T-helper 1 cell treated with Interleukin-12 subunit alpha and Interleukin-12 subunit beta and Interleukin-4 antibody, amounts not matched to agents 30 μg/mL and 1 μg/mL, for 36 hours (primary cell): Measurements from ENCODE around the gene OR2M4.
"Not testable (repeated sequence)": the region's sequence is repeated elsewhere in the genome, so short reads cannot be mapped to it uniquely, and the experiment has no call there.

Experiments
- H3K27ac Mint-ChIP-seq: one replicate; pipeline ENCODE4 v1.8.0; 2021; ENCODE audit warnings: mild to moderate bottlenecking, mixed read lengths
- H3K27me3 Mint-ChIP-seq: one replicate; pipeline ENCODE4 v1.8.0; 2021; ENCODE audit warnings: low read depth, mixed read lengths
- H3K36me3 Mint-ChIP-seq: one replicate; pipeline ENCODE4 v1.8.0; 2021; ENCODE audit warnings: low read depth, mixed read lengths
- H3K4me1 Mint-ChIP-seq: one replicate; pipeline ENCODE4 v1.8.0; 2021; ENCODE audit warnings: low read depth, mixed read lengths
- H3K4me3 Mint-ChIP-seq: one replicate; pipeline ENCODE4 v1.8.0; 2021; ENCODE audit warnings: mild to moderate bottlenecking, moderate library complexity, mixed read lengths
- H3K9me3 Mint-ChIP-seq: one replicate; pipeline ENCODE4 v1.8.0; 2021; ENCODE audit warnings: mixed read lengths

Gene OR2M4

GRCh38 chr1:248231117-248231516 is at the start of gene OR2M4:
TSS of gene OR2M4 (plus strand) at chr1:248231417. CDS start at chr1:248238929, 7,512 bp downstream.
- Mint-ChIP-seq H3K4me1 (no peaks in the 10 kb centered on the region), H3K27me3 (no peaks in the 10 kb centered on the region), H3K27ac (no peak within 1 kb of the TSS), H3K4me3 (no peak within 1 kb of the TSS), H3K9me3 (no peaks in the 10 kb centered on the region), H3K36me3 (no peaks in the 10 kb centered on the region)

GRCh38 chr1:248183996-248184395 is 47.2 kb upstream of the OR2M4 start:
- Mint-ChIP-seq H3K27me3 (no peaks in the 10 kb centered on the region), H3K27ac (no peak overlapping the region), H3K4me3 (no peak overlapping the region), H3K9me3 (peaks cover 3% of the 10 kb centered on the region), H3K4me1 (no peaks in the 10 kb centered on the region), H3K36me3 (no peaks in the 10 kb centered on the region)

- Mint-ChIP-seq H3K27me3 (no peaks in the 10 kb centered on the region), H3K27ac (no peak overlapping the region), H3K9me3 (peaks cover 8% of the 10 kb centered on the region), H3K4me3 (no peak overlapping the region), H3K4me1 (no peaks in the 10 kb centered on the region), H3K36me3 (no peaks in the 10 kb centered on the region)
These were observed 43.9 kb upstream of the OR2M4 start for GRCh38 chr1:248187363-248187762.

GRCh38 chr1:248189026-248189425 is 42.2 kb upstream of the OR2M4 start:
- Mint-ChIP-seq H3K4me3 (no peak overlapping the region), H3K9me3 (peaks cover 11% of the 10 kb centered on the region), H3K27me3 (no peaks in the 10 kb centered on the region), H3K4me1 (no peaks in the 10 kb centered on the region), H3K27ac (no peak overlapping the region), H3K36me3 (no peaks in the 10 kb centered on the region)

GRCh38 chr1:248194117-248194516 is 37.1 kb upstream of the OR2M4 start:
- Mint-ChIP-seq H3K9me3 (peaks cover 11% of the 10 kb centered on the region), H3K27me3 (no peaks in the 10 kb centered on the region), H3K27ac (no peak overlapping the region), H3K4me3 (no peak overlapping the region), H3K4me1 (no peaks in the 10 kb centered on the region), H3K36me3 (no peaks in the 10 kb centered on the region)

- Mint-ChIP-seq H3K4me1 (no peaks in the 10 kb centered on the region), H3K36me3 (no peaks in the 10 kb centered on the region), H3K27me3 (no peaks in the 10 kb centered on the region)
These were observed 34.3 kb upstream of the OR2M4 start, which contains the start of gene OR2M3 for GRCh38 chr1:248196965-248197364. TSS of gene OR2M3 (plus strand) at chr1:248197265. CDS start at chr1:248203068, 5,803 bp downstream.

GRCh38 chr1:248215880-248216279 is 15.3 kb upstream of the OR2M4 start:
- H3K36me3 Mint-ChIP-seq = no peaks in the 10 kb centered on the region

More at GRCh38 chr1:248196965-248197364, 34.3 kb upstream of the OR2M4 start, which contains the start of gene OR2M3:
- Mint-ChIP-seq H3K4me3 (no peak within 1 kb of the TSS), H3K27ac (no peak within 1 kb of the TSS), H3K9me3 (peaks cover 6% of the 10 kb centered on the region)

GRCh38 chr1:248225537-248225936 is 5.7 kb upstream of the OR2M4 start:
- no peak overlapping the region for H3K27ac Mint-ChIP-seq
- no peak overlapping the region for H3K4me3 Mint-ChIP-seq
- H3K4me1 Mint-ChIP-seq = no peaks in the 10 kb centered on the region
- no peaks in the 10 kb centered on the region for H3K27me3 Mint-ChIP-seq
- H3K9me3 Mint-ChIP-seq = no peaks in the 10 kb centered on the region
- H3K36me3 Mint-ChIP-seq = no peaks in the 10 kb centered on the region

More at GRCh38 chr1:248215880-248216279, 15.3 kb upstream of the OR2M4 start:
- Mint-ChIP-seq H3K27ac (no peak overlapping the region), H3K27me3 (no peaks in the 10 kb centered on the region), H3K4me1 (no peaks in the 10 kb centered on the region), H3K4me3 (no peak overlapping the region), H3K9me3 (no peaks in the 10 kb centered on the region)

- no peaks in the 10 kb centered on the region for H3K4me1 Mint-ChIP-seq
- H3K27me3 Mint-ChIP-seq = no peaks in the 10 kb centered on the region
- no peak overlapping the region for H3K27ac Mint-ChIP-seq
- no peak overlapping the region for H3K4me3 Mint-ChIP-seq
- no peaks in the 10 kb centered on the region for H3K36me3 Mint-ChIP-seq
- H3K9me3 Mint-ChIP-seq = no peaks in the 10 kb centered on the region
These were observed 1.8 kb upstream of the OR2M4 start for GRCh38 chr1:248229360-248229908.

- Mint-ChIP-seq H3K4me3 (no peak overlapping the region), H3K27me3 (peaks cover 7% of the 10 kb centered on the region), H3K9me3 (no peaks in the 10 kb centered on the region), H3K27ac (no peak overlapping the region), H3K4me1 (peaks cover 5% of the 10 kb centered on the region), H3K36me3 (no peaks in the 10 kb centered on the region)
These were observed 8.3 kb downstream of the OR2M4 start for GRCh38 chr1:248239478-248239877.

GRCh38 chr1:248243204-248243603 is 12.0 kb downstream of the OR2M4 start:
- Mint-ChIP-seq H3K4me1 (peaks cover 5% of the 10 kb centered on the region), H3K27ac (no peak overlapping the region), H3K4me3 (no peak overlapping the region), H3K9me3 (no peaks in the 10 kb centered on the region), H3K27me3 (peaks cover 7% of the 10 kb centered on the region), H3K36me3 (no peaks in the 10 kb centered on the region)

GRCh38 chr1:248259309-248259708 is 28.1 kb downstream of the OR2M4 start:
- peaks cover 11% of the 10 kb centered on the region for H3K9me3 Mint-ChIP-seq
- H3K27me3 Mint-ChIP-seq, H3K36me3 Mint-ChIP-seq, H3K27ac Mint-ChIP-seq, H3K4me1 Mint-ChIP-seq, H3K4me3 Mint-ChIP-seq: not testable (repeated sequence)

GRCh38 chr1:248268178-248268577 is 37.0 kb downstream of the OR2M4 start:
- Mint-ChIP-seq H3K4me3 (no peak overlapping the region), H3K36me3 (no peaks in the 10 kb centered on the region), H3K4me1 (no peaks in the 10 kb centered on the region), H3K9me3 (no peaks in the 10 kb centered on the region), H3K27ac (no peak overlapping the region), H3K27me3 (no peaks in the 10 kb centered on the region)

GRCh38 chr1:248273225-248273624 is 42.0 kb downstream of the OR2M4 start:
- not testable (repeated sequence) for H3K4me3 Mint-ChIP-seq, H3K27me3 Mint-ChIP-seq, H3K9me3 Mint-ChIP-seq, H3K36me3 Mint-ChIP-seq, H3K27ac Mint-ChIP-seq, H3K4me1 Mint-ChIP-seq

- H3K27ac Mint-ChIP-seq = no peak within 1 kb of the TSS
- H3K27me3 Mint-ChIP-seq = no peaks in the 10 kb centered on the region
- no peaks in the 10 kb centered on the region for H3K36me3 Mint-ChIP-seq
- no peak within 1 kb of the TSS for H3K4me3 Mint-ChIP-seq
- no peaks in the 10 kb centered on the region for H3K4me1 Mint-ChIP-seq
- H3K9me3 Mint-ChIP-seq = no peaks in the 10 kb centered on the region
These were observed 46.7 kb downstream of the OR2M4 start, which contains the start of gene OR2T33 for GRCh38 chr1:248277876-248278275. TSS of gene OR2T33 (minus strand) at chr1:248277976. CDS start at chr1:248273814, 4,162 bp downstream.

- no peaks in the 10 kb centered on the region for H3K36me3 Mint-ChIP-seq
- no peaks in the 10 kb centered on the region for H3K27me3 Mint-ChIP-seq
- no peaks in the 10 kb centered on the region for H3K4me1 Mint-ChIP-seq
- no peak overlapping the region for H3K27ac Mint-ChIP-seq
- no peak overlapping the region for H3K4me3 Mint-ChIP-seq
- no peaks in the 10 kb centered on the region for H3K9me3 Mint-ChIP-seq
These were observed 57.2 kb downstream of the OR2M4 start for GRCh38 chr1:248288391-248288790.
